Dermis microvascular lymphatic vessel endothelial cell (primary cell): ENCODE data around the gene MUC20. TPM values are rescaled to one million over a fixed set of nuclear protein-coding genes. Genes with fewer than 3 reads are reported as not detected.
"Not testable (repeated sequence)": the region's sequence is repeated elsewhere in the genome, so short reads cannot be mapped to it uniquely, and the experiment has no call there.

Source experiments
- DNase-seq, 2 donors: peaks; one replicate each; pipeline versions ENCODE4 v3.0.0 to v3.0.0-alpha.2; 2010; ENCODE audit warnings: low read depth in 2 of 2
- total RNA-seq: library from RNA; depleted of rRNA; stranded (reverse); fragments of >200 nt; gene quantifications from 2 replicates; pipeline ENCODE4 v1.2.1, GENCODE V29; 2014

Gene MUC20
- total RNA-seq, 1 donor from 2014 or later = not detected

DNA sequence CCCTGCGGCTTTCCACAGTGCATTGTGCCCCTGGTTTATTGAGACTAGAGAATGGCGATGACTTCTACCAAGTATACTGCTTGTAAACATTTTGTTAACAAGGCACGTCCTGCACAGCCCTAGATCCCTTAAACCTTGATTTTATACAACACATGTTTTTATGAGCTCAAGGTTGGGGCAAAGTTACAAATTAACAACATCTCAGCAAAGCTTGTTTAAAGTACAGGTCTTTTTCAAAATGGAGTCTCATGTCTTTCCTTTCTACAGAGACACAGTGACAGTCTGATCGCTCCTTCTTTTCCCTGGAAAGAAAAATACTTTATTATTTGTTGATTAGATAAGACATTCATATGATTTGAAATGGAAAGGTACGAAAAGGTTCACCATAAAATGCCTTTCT lies 8.0 kb downstream of the MUC20 start:
- DNase-seq = not testable (repeated sequence)

DNA sequence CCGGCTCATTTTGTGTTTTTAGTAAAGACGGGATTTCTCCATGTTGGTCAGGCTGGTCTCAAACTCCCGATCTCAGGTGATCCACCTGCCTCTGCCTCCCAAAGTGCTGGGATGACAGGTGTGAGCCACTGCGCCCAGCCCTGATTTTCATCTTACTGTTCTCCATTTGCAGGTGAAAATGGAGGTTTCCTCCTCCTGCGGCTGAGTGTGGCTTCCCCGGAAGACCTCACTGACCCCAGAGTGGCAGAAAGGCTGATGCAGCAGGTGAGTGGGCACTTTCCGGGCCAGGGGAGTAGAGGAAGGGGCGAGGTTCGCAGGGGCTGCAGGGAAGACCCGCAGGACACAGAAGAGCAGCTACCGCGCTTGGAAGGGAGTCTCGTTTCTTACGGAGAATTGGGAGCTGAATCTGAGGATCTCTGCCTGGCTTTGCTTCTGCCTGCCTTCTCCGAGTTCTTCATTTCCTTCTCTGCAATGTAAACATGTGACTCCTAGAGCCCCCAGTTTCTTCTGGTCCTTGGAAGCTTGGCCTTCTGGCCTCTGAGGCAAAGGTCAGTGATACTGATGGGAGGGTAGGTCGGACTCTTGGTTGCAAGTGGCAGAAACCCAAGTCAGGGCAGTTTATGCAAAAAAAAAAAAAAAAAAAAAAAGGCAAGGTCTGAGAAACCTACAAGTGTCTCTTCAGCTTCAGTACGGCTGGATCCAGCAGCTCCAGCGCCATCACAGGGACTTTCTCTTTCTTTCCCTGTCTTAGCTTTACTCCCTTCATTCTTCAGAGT lies 8.9 kb downstream of the MUC20 start:
- DNase-seq = no peak

DNA sequence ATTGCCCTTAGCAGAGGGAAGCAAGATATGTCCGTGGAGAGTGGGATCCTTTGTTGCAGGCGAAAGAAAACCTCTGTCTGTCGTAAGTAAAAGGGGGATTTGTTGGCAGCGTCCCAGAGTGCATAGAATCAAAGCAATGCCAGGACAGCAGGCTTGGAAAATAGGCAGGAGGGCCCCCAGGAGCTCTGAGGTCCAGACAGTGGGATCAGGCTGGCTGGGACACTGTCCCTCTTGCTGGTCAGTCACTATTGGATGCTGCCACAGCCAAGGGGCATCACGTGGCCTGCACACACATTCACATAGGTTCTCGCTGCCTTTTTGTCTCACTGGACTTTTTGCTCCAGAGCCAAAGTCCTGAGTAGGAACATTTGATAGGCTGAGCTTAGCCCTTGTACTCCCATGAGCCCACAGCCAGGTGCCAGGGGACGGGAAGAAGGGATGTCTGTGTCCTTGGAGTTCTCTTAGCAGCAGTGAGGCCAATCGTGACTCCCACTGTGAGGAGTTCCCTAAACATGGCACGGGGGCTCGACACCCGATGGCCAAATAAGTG lies 10.7 kb downstream of the MUC20 start:
- no peak for DNase-seq

DNA sequence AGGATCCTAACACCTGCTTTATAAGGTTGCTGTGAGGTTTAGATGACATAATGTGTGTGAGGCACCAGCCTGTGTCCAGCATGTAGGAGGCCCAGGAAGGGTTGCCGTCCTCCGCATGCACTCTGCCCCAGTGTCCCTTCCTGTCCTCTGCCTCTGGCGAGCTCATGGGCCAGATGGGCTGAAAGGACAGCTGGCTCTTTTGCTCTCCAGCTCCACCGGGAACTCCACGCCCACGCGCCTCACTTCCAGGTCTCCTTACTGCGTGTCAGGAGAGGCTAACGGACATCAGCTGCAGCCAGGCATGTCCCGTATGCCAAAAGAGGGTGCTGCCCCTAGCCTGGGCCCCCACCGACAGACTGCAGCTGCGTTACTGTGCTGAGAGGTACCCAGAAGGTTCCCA lies 12.2 kb downstream of the MUC20 start:
- DNase-seq = peak in 1 of 2 donors; percentile 16

DNA sequence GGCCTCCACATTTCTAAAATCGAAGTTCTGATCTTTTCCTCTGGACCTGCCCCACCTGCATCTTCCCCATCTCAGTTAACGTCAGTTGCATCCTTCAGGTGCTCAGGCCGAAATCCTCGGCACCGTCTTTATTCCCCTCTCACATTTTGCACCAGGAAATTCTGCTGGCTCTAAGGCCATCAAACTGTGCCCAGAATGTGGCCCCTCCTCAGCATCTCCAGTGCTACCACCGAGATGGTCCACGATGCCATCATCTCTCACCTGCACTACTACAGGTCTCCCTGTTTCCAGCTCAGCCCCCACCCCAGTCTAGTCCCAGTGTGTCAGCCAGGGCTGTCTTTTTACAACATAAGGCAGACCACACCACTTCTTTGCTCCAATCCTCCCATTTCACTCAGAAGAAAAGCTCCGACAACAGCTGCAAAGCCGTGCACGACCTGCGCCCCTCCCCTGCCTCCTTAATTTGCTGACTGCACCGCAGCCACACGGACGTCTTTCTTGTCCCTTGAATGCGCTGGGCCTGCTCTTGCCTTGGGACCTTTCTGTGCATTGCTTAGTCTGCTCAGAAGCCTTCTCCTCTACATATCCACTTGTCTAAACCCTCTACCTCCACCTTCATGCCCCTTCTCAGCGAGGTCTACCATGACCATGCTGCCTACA lies 14.4 kb downstream of the MUC20 start:
- DNase-seq = no peak

DNA sequence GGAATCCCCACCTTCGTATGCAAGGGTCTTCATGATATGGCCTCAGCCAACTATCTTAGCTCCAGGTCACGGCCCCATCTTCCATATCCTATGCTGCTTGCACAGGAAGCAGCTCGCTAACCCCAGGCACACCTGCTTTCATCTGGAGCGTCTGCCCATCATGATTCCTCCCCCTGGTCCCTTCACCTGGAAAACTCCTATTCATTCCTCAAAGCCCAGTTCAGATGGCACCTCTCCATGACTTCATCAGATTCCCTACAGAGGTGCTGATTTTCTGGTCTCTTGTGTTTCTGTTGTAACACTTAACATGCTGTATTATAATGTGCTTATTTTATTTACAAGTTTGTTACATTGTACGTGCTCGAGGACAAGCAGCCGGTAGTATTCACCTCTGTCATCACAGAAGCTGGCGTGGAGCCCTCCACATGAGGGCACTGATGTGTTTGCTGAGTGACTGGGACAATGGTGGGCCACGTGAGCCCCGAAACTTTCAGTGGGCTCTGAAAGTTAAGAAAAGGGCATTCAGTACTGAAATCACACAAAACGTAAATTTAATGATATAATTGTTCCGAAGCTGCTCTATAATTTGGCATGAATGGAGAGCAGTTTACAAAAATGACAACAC lies 16.2 kb downstream of the MUC20 start:
- DNase-seq = no peak

DNA sequence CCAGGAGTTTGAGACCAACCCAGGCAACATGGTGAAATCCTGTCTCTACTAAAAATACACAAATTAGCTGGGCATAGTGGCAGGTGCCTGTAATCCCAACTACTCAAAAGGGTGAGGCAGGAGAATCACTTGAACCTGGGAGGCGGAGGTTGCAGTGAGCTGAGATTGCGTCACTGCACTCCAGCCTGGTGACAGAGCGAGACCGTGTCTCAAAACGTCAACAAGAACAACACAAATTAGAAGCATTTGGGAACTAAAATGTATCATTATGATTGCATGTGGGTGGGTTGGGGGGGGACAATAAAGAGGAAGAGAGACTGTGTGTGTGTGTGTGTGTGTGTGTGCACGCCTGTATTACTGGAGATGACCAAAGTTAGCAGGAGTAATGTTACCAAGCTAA lies 17.0 kb downstream of the MUC20 start:
- not testable (repeated sequence) for DNase-seq

DNA sequence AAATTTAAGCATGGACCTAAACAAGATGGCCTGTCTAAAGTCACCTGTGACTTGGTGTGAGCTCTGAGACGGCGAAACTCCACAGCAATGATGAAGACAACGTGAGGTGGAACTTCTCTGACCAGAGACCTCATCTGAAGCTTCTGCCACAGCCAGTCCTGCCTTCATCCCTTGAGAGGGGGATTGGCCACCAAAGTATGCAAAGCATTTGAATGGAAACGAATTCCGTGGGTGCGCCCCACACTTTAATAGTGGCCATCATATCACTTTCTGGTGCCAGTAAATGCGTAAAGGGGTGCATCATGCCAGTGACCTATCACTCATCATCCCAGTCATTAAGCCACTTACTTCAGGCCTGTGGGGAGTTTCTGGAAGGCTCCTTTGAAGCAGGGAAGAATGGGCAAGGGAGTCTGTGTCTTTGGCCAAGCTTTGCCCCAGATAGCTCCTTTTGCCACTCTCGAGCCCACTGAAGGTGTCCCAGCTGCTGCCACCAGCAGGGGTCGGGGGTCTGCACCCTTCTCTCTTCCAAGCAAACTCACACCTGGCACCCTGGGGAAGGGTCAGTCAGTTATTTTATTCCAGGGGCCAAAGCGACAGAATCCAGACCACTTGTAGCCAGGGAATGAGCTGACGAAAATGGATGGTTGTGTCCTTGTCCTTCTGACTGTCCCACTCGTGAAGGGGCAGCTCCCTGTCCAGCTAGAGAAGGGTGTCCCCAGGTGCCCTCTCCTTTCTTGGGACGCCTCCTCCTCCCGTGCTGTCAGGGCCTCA lies 17.7 kb downstream of the MUC20 start:
- DNase-seq = no peak

DNA sequence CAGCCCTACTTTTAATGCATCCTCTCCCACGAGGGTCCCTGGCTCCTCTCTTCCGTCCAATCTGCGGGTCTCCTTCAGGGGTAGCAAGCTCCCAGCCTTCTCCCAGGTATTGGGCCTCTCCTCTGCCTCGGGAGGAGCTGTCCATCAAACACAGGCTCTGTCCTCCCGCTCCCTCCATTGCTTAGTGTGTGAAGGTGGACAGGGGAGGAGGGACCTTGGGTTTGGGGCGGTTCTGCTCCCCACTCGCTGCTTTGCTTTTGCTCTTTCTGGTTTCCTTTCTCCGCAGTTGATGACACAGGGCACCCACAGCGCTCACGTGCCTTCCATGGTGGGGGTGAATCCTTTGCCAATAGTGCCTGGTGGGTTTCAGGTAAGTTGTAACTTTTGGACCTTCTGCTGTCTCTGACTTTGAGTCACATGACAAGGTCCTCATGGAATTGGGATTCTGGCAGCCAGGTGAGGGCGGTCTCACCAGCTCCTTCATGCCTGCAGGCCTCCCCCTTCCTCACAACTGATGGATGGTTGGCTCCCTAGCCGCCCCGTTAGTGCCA lies 18.9 kb downstream of the MUC20 start:
- no peak for DNase-seq

DNA sequence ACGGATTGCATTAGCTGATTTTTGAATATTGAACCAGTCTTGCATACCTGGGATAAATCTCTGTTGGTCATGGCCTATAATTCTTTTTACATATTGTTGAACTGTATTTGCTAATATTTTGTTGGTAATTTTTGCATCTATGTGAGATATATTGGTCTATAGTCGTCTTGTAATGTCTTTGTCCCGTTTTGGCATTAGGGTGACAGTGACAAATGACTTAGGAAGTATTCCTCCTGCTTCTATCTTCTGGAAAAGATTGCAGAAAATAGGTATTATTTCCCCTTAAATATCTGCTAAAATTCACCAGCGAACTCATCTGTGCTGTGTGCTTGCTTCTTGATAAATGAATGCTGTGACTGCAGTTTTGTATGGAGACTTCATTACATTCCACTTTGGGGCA lies 23.7 kb downstream of the MUC20 start:
- no peak for DNase-seq

DNA sequence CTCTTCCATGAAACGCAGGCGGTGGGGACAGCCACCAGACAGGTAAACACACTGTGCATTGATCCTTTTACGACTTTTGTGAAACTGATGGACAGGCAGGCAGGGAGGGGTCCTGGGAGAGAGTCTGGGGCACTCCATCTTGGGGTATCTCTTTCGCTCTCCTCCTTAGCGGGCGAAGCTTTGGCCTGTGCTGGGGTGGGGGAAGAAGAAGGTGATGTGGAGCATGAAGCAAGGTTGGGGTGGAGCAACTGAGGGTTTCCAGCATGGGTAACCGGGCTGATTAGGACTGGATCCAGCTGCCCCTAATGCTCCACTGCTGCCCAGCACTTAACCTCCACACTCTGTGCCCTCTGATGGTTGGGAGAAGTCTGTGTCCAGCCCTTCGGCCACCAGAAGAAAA lies 25.6 kb downstream of the MUC20 start:
- DNase-seq = no peak

DNA sequence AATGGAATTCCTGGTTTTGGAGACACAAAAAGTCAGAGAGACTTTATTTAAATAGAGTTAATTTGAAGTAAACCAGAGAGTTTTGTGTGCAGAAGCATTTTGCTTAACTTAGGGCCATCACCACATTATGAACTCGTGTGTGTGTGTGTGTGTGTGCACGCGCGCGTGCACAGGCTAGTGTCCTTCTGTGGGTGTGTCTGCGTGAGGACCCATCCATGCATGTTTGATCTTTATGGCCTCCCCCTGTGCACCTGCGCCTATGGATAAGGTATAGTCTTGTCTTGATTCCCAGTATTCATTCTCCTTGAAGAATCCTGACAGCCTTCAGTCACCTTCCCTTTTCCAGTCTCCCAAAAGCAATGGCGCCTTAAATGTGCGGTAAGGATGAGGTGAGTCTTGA lies 26.0 kb downstream of the MUC20 start:
- no peak for DNase-seq

DNA sequence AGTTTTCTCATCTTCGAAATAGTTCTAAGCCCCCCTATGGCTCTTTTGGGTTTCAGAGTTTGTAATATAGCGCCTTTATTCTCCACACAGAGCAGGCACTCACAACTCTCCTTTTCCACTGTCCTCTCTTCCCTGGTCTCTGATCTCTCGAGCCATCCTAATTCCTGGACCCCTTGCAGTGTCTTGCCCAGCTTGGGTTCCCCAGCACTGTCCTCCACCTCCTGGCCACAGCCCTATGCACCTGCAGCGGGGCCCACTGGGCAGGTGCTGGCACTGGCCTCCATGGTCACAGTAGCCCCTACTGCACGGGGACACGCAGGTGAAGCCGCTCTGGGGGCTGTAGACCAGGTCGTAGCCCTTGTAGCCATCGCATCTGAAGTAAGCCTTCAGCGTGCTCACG lies 27.9 kb downstream of the MUC20 start:
- DNase-seq = no peak

DNA sequence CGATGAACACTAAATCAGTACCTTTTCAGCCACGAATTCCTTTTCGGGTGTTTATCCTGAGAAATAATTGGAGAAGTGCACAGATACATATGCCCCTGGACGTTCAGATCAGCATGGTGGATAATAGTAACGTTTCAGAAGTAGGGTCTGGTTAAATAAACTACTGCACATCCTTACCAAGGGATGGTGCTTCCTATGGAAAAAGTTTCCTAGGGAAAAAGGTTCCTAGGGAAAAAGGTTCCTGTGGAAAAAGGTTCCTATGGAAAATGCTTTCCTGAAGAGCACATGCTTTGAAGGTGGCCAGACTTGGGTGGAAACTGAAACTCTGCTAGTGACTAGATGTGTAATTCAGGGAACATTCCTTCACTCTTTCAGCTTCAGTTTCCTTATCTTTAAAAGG lies 28.3 kb downstream of the MUC20 start:
- DNase-seq = peak in 1 of 2 donors; percentile 14

DNA sequence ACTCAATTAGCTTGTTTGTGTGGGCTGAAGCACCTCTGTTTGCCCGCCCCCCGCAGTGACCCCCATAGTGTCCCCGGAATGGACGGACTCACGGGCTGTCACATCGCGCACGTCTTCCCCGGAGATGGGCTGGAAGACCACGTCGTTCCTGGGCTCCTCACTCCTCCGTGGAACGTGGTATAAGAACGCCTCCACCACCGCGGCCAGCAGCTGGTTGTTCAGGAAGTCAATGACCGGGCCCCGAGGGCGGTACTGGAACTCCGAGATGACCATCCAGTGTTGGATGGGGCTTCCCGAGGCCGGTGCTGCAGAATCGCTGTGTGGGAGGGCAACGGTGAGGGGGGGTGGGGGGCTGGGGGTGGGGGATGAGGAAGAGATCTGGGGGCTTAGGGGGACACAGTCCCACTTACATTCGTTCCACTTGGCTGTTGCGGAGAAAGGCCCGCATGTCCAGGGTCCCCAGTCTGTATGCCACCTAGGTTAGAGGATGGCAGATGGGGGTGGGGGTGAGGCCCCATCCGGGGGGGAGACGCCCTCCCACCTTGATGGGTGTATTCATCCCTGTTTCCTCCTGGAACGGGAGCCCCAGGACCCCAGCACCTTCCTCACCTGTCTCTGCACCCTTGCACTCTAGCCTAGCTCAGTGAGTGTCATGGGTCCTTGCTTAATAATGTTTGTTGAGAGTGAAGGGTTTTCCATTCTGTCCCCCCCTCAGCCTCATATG lies 30.2 kb downstream of the MUC20 start:
- DNase-seq = no peak

DNA sequence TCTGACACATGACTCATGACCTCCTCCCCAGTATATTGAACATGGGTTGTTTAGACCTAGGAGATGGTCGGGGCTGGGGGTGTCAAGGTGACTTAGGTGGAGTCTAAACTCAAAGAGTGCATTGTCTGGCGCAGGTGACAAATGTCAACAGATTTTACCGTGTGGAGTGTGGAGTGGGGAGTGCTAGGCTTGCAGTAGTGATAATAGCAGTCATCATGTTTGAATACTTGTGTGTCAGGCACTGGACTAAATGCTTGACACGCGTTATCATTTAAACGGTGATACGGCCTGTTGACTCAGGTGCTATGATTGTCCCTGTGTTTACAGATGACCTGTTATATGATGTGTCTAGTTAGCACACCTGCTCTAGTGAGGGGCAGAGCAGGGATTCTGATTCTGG lies 30.8 kb downstream of the MUC20 start:
- DNase-seq = no peak

DNA sequence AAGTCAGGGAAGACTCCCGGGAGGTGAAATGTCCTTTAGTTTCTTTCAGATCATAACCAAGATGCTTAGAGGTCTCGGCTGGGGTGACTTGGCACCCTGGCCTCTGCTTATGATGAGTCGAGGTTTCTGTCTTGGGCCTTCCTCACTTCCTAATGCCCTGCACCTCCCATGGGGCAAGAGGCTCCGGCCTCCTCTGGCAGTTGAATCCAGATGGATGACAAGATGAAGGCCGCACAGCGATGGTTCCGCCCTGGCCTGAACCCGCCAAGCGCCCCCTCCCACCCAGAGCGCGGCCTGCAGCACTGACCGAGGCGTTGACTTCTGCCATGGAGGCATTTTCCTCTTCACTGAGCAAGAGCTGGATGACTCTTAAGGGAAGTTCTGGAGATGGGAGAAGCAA lies 31.3 kb downstream of the MUC20 start:
- DNase-seq = no peak

DNA sequence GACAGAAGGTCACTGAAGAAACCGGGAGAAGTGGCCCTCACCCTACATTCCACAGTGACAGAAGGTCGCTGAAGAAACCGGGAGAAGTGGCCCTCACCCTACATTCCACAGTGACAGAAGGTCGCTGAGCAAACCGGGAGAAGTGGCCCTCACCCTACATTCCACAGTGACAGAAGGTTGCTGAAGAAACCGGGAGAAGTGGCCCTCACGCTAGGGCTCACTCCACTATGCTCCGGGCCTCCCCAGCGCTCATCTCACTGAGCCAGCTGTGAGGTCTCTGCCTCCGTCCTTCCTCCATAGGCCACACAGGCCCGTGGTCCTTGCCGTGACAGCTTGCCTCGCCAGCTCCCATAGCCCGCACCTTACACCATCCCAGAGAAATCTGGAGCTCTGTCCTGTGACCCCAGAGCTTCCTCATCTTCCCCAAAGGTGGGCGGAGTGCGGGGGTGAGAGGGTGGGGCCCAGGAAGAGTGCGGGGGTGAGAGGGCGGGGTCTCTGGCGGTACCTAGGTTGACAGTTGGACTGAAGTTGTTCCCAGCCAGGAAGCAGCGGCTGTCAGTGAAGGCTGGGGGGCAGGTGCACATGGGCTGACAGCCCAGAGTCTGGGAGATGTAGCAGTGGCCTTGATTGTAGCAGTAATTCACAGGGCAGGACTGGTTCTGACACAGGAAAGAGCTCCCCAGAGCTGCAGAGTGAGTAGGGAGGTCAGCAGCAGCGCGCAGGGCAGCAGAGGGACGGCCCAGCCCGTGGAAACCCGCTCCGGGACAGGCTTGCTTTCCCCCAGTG lies 32.0 kb downstream of the MUC20 start:
- DNase-seq = no peak

DNA sequence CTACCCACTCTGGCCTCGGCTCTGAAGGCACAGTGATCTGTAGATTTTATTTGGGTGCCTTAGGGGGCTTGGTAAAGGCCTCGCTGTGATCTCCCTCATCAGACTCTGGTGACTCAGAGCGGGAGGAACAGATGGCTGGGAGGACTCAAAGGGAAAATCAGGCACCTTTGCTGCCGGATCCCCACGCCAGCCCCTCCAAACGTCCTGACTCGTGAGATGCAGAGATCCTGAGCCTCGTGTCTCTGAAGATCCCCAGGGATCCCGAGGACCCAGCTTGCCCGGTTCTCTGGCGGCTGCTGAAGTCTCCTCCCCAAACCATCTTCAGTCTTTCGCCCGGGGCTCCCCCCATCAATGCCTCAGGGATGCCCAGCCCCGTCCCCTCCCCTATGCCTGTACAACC lies 32.8 kb downstream of the MUC20 start:
- DNase-seq = no peak

DNA sequence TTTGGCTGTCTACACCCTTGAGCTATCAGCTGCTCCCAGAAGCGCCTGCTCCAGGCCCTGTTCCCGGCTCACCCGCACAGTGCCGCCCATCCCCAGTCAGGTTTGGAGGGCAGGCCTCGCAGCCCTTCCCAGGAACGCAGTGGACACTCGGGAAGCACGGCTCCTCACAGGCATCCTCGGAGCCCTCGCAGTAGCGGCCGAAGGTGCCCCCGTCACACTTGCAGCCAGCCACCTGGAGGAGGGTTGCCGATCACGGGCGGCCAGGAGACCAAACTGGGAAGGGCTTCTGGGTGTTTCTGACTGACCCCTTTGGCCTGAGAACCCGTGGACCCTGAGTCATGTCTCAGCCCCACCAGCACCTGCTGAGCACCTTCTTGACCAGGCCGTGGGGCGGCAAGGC lies 33.4 kb downstream of the MUC20 start:
- DNase-seq = no peak
